Ectodermal cell (in vitro differentiated cells): ENCODE results near the gene SLC14A1.

Source experiments
- H3K27ac ChIP-seq: 2 replicates; pipeline ENCODE4 v1.7.0; 2013; ENCODE audit warnings: mild to moderate bottlenecking, low read depth, low read length; ENCODE audit not compliant: insufficient read depth, poor library complexity, severe bottlenecking
- H3K27me3 ChIP-seq: 2 replicates; pipeline ENCODE4 v1.7.0; 2013; ENCODE audit warnings: mild to moderate bottlenecking, low read length; ENCODE audit not compliant: insufficient read depth, control insufficient read depth, poor library complexity, severe bottlenecking
- H3K36me3 ChIP-seq: one replicate; pipeline ENCODE4 v1.7.0; 2013; ENCODE audit warnings: low read length; ENCODE audit not compliant: control insufficient read depth, insufficient read depth
- H3K4me1 ChIP-seq: one replicate; pipeline ENCODE4 v1.7.0; 2013; ENCODE audit warnings: low read length; ENCODE audit not compliant: control insufficient read depth, insufficient read depth
- H3K4me3 ChIP-seq: 2 replicates; pipeline ENCODE4 v1.7.0; 2013; ENCODE audit warnings: low read depth, low read length, control low read depth; ENCODE audit not compliant: insufficient read depth
- H3K9me3 ChIP-seq: 2 replicates; pipeline ENCODE4 v1.7.0; 2013; ENCODE audit warnings: mild to moderate bottlenecking, low read length, moderate library complexity; ENCODE audit not compliant: control insufficient read depth
- WGBS, 2 experiments: methylation state at CpG; one replicate each; pipeline ENCODE4 v1.1.7; 2013; ENCODE audit warnings: missing lambda C conversion rate in 2 of 2; 5-methylcytosine and 5-hydroxymethylcytosine counted together

SLC14A1 gene

GRCh38 chr18:45719106-45719505 lies 4.9 kb upstream of the SLC14A1 start:
- no peak overlapping the region for H3K4me3 ChIP-seq
- no peak overlapping the region for H3K27ac ChIP-seq
- no peaks in the 10 kb centered on the region for H3K36me3 ChIP-seq
- no peaks in the 10 kb centered on the region for H3K27me3 ChIP-seq
- H3K4me1 ChIP-seq, result no peaks in the 10 kb centered on the region
- H3K9me3 ChIP-seq, result no peaks in the 10 kb centered on the region
- WGBS, 2 experiments, result 92 to 93% methylated on average over 7 of the region's 7 CpGs

GRCh38 chr18:45722899-45723298 lies 1.1 kb upstream of the SLC14A1 start:
- Histone ChIP-seq H3K27me3 (no peaks in the 10 kb centered on the region), H3K9me3 (no peaks in the 10 kb centered on the region), H3K4me3 (no peak overlapping the region), H3K36me3 (no peaks in the 10 kb centered on the region), H3K27ac (no peak overlapping the region), H3K4me1 (no peaks in the 10 kb centered on the region)
- 3 to 11% methylated on average over 5 of the region's 5 CpGs for WGBS, 2 experiments

- Histone ChIP-seq H3K4me3 (no peak overlapping the region), H3K9me3 (no peaks in the 10 kb centered on the region), H3K4me1 (no peaks in the 10 kb centered on the region), H3K27me3 (no peaks in the 10 kb centered on the region), H3K36me3 (no peaks in the 10 kb centered on the region), H3K27ac (no peak overlapping the region)
- 87 to 88% methylated on average over 4 of the region's 4 CpGs for WGBS, 2 experiments
Measured at GRCh38 chr18:45724601-45725000, 620 bp downstream of the SLC14A1 start.

GRCh38 chr18:45725336-45725735 lies 1.4 kb downstream of the SLC14A1 start:
- no peaks in the 10 kb centered on the region for H3K9me3 ChIP-seq
- H3K27ac ChIP-seq, result no peak overlapping the region
- H3K36me3 ChIP-seq, result no peaks in the 10 kb centered on the region
- WGBS, 2 experiments, result 92% methylated on average over 4 of the region's 4 CpGs
- no peak overlapping the region for H3K4me3 ChIP-seq
- no peaks in the 10 kb centered on the region for H3K4me1 ChIP-seq
- no peaks in the 10 kb centered on the region for H3K27me3 ChIP-seq

GRCh38 chr18:45726603-45727002 lies 2.6 kb downstream of the SLC14A1 start:
- WGBS, 2 experiments, result 89 to 94% methylated on average over 3 of the region's 3 CpGs

GRCh38 chr18:45727068-45727467 lies 3.1 kb downstream of the SLC14A1 start:
- H3K9me3 ChIP-seq, result no peaks in the 10 kb centered on the region
- no peak overlapping the region for H3K4me3 ChIP-seq
- no peaks in the 10 kb centered on the region for H3K27me3 ChIP-seq
- no peaks in the 10 kb centered on the region for H3K36me3 ChIP-seq
- no peak overlapping the region for H3K27ac ChIP-seq
- no peaks in the 10 kb centered on the region for H3K4me1 ChIP-seq
- 89 to 91% methylated on average over 18 of the region's 18 CpGs for WGBS, 2 experiments

More at GRCh38 chr18:45726603-45727002, 2.6 kb downstream of the SLC14A1 start:
- H3K36me3 ChIP-seq, result no peaks in the 10 kb centered on the region
- no peak overlapping the region for H3K4me3 ChIP-seq
- no peaks in the 10 kb centered on the region for H3K9me3 ChIP-seq
- H3K4me1 ChIP-seq, result no peaks in the 10 kb centered on the region
- no peaks in the 10 kb centered on the region for H3K27me3 ChIP-seq
- H3K27ac ChIP-seq, result no peak overlapping the region

- H3K27me3 ChIP-seq, result no peaks in the 10 kb centered on the region
- H3K36me3 ChIP-seq, result no peaks in the 10 kb centered on the region
- no peak overlapping the region for H3K4me3 ChIP-seq
- H3K9me3 ChIP-seq, result no peaks in the 10 kb centered on the region
- WGBS, 2 experiments, result 94 to 100% methylated on average over 2 of the region's 2 CpGs
- no peaks in the 10 kb centered on the region for H3K4me1 ChIP-seq
- H3K27ac ChIP-seq, result no peak overlapping the region
Measured at GRCh38 chr18:45728336-45729010, 4.5 kb downstream of the SLC14A1 start.

GRCh38 chr18:45730832-45731575 lies 7.0 kb downstream of the SLC14A1 start:
- Histone ChIP-seq H3K9me3 (no peaks in the 10 kb centered on the region), H3K4me3 (no peak overlapping the region), H3K36me3 (no peaks in the 10 kb centered on the region), H3K27ac (no peak overlapping the region), H3K4me1 (no peaks in the 10 kb centered on the region), H3K27me3 (no peaks in the 10 kb centered on the region)
- 62 to 64% methylated on average over 6 of the region's 6 CpGs for WGBS, 2 experiments

GRCh38 chr18:45731716-45732115 lies 7.7 kb downstream of the SLC14A1 start:
- Histone ChIP-seq H3K27me3 (no peaks in the 10 kb centered on the region), H3K4me3 (no peak overlapping the region), H3K36me3 (no peaks in the 10 kb centered on the region), H3K4me1 (no peaks in the 10 kb centered on the region), H3K27ac (no peak overlapping the region), H3K9me3 (no peaks in the 10 kb centered on the region)
- WGBS, 2 experiments, result 93 to 97% methylated on average over 2 of the region's 2 CpGs

- 74 to 79% methylated on average over 7 of the region's 7 CpGs for WGBS, 2 experiments
- Histone ChIP-seq H3K27ac (no peak overlapping the region), H3K4me3 (no peak overlapping the region), H3K36me3 (no peaks in the 10 kb centered on the region), H3K4me1 (no peaks in the 10 kb centered on the region), H3K27me3 (no peaks in the 10 kb centered on the region), H3K9me3 (no peaks in the 10 kb centered on the region)
Measured at GRCh38 chr18:45733535-45733934, 9.6 kb downstream of the SLC14A1 start.
